Measurements from ENCODE around the gene GFOD1. TPM values are rescaled to one million over a fixed set of nuclear protein-coding genes. Genes with fewer than 3 reads are reported as not detected.

GFOD1 gene
- total RNA-seq, 4 donors from 2014 or later, result 18.3 to 49.1 (median 29.0) TPM

GRCh38 chr6:13417431-13417830 is 70.0 kb downstream of the GFOD1 start:
- no peaks in the 10 kb centered on the region for H3K9me3 ChIP-seq
- H3K27me3 ChIP-seq, result no peaks in the 10 kb centered on the region
- H3K4me3 ChIP-seq, result no peak overlapping the region
- no peaks in the 10 kb centered on the region for H3K36me3 ChIP-seq
- H3K4me1 ChIP-seq, result peaks cover 8 to 75% (median 37%) of the 10 kb centered on the region in 3 donors
- TF ChIP-seq POLR2A (IDR thresholded peaks at IDR 0.05) (no peak), POLR2AphosphoS5 (IDR thresholded peaks at IDR 0.05) (peak; percentile 16)
- no peak for ATAC-seq
- WGBS, 2 donors (ENCODE audit: low coverage in 1 of 2), result 79 to 93% methylated on average over 5 to 6 of the region's 6 CpGs
- H3K27ac ChIP-seq, result no peak overlapping the region

- ATAC-seq, result no peak
- H3K4me1 ChIP-seq, result peaks cover 0 to 69% (median 23%) of the 10 kb centered on the region in 3 donors
These were observed 72.1 kb downstream of the GFOD1 start for GRCh38 chr6:13415283-13415682.

GRCh38 chr6:13413900-13414555 is 73.4 kb downstream of the GFOD1 start:
- Histone ChIP-seq H3K4me1 (peaks cover 0 to 60% (median 20%) of the 10 kb centered on the region in 3 donors), H3K27ac (peak overlapping the region in 3 of 4 donors; percentile 2 to 29 (median 15)), H3K4me3 (no peak overlapping the region), H3K9me3 (no peaks in the 10 kb centered on the region), H3K36me3 (no peaks in the 10 kb centered on the region), H3K27me3 (no peaks in the 10 kb centered on the region)
- peak; percentile 48 for ATAC-seq
- TF ChIP-seq CTCF (IDR thresholded peaks at IDR 0.05), result no peak
- TF ChIP-seq EP300 (IDR thresholded peaks at IDR 0.05), result no peak
- TF ChIP-seq POLR2AphosphoS5 (IDR thresholded peaks at IDR 0.05), result peak; percentile 75
- WGBS, 2 donors (ENCODE audit: low coverage in 1 of 2), result 51 to 60% methylated on average over 6 of the region's 7 CpGs

More at GRCh38 chr6:13415283-13415682, 72.1 kb downstream of the GFOD1 start:
- WGBS, 2 donors (ENCODE audit: low coverage in 1 of 2), result 0 to 70% methylated on average over 1 to 4 of the region's 5 CpGs
- H3K4me3 ChIP-seq, result no peak overlapping the region
- peak overlapping the region in 1 of 4 donors; percentile 29 for H3K27ac ChIP-seq
- no peaks in the 10 kb centered on the region for H3K36me3 ChIP-seq
- H3K27me3 ChIP-seq, result no peaks in the 10 kb centered on the region
- no peaks in the 10 kb centered on the region for H3K9me3 ChIP-seq
- TF ChIP-seq POLR2A (IDR thresholded peaks at IDR 0.05), result no peak
- no peak for TF ChIP-seq CTCF (IDR thresholded peaks at IDR 0.05)
- TF ChIP-seq POLR2AphosphoS5 (IDR thresholded peaks at IDR 0.05), result no peak
- TF ChIP-seq EP300 (IDR thresholded peaks at IDR 0.05), result no peak

- no peaks in the 10 kb centered on the region for H3K27me3 ChIP-seq
- peak; percentile 78 for TF ChIP-seq POLR2AphosphoS5 (IDR thresholded peaks at IDR 0.05)
- TF ChIP-seq POLR2A (IDR thresholded peaks at IDR 0.05), result no peak
- peaks cover 0 to 56% (median 20%) of the 10 kb centered on the region in 3 donors for H3K4me1 ChIP-seq
- peak; percentile 70 for ATAC-seq
- no peaks in the 10 kb centered on the region for H3K9me3 ChIP-seq
- WGBS, 2 donors (ENCODE audit: low coverage in 1 of 2), result 80 to 83% methylated on average over 1 of the region's 3 CpGs
- H3K4me3 ChIP-seq, result no peak overlapping the region
- no peaks in the 10 kb centered on the region for H3K36me3 ChIP-seq
- H3K27ac ChIP-seq, result peak overlapping the region in 2 of 4 donors; percentile 2 to 29
These were observed 73.9 kb downstream of the GFOD1 start for GRCh38 chr6:13413466-13413862.

GRCh38 chr6:13412639-13413465 is 74.5 kb downstream of the GFOD1 start:
- no peak overlapping the region for H3K4me3 ChIP-seq
- no peaks in the 10 kb centered on the region for H3K9me3 ChIP-seq
- H3K4me1 ChIP-seq, result peaks cover 0 to 56% (median 20%) of the 10 kb centered on the region in 3 donors
- TF ChIP-seq POLR2AphosphoS5 (IDR thresholded peaks at IDR 0.05) (no peak), EP300 (IDR thresholded peaks at IDR 0.05) (no peak)
- no peaks in the 10 kb centered on the region for H3K27me3 ChIP-seq
- no peaks in the 10 kb centered on the region for H3K36me3 ChIP-seq
- peak overlapping the region in 1 of 4 donors; percentile 2 for H3K27ac ChIP-seq
- WGBS, 2 donors (ENCODE audit: low coverage in 1 of 2), result 96 to 100% methylated on average over 1 to 6 of the region's 9 CpGs
- ATAC-seq, result no peak

GRCh38 chr6:13412211-13412610 is 75.2 kb downstream of the GFOD1 start:
- Histone ChIP-seq H3K36me3 (no peaks in the 10 kb centered on the region), H3K4me3 (no peak overlapping the region), H3K4me1 (peaks cover under 1 to 61% (median 22%) of the 10 kb centered on the region in 3 donors), H3K27ac (no peak overlapping the region), H3K27me3 (no peaks in the 10 kb centered on the region), H3K9me3 (no peaks in the 10 kb centered on the region)
- 89 to 96% methylated on average over 2 to 5 of the region's 5 CpGs for WGBS, 2 donors (ENCODE audit: low coverage in 1 of 2)
- no peak for ATAC-seq
- TF ChIP-seq EP300 (IDR thresholded peaks at IDR 0.05) (no peak), POLR2A (IDR thresholded peaks at IDR 0.05) (no peak), POLR2AphosphoS5 (IDR thresholded peaks at IDR 0.05) (no peak), CTCF (IDR thresholded peaks at IDR 0.05) (no peak)

Measured in gastroesophageal sphincter (tissue), 4 donors.